Measurements from ENCODE around the gene MACROD2. TPM values are rescaled to one million over a fixed set of nuclear protein-coding genes. Genes with fewer than 3 reads are reported as not detected.

Gene MACROD2
- total RNA-seq, 1 donor from 2014 or later = 2.5 TPM

GRCh38 chr20:14698605-14699373 is 703.5 kb downstream of the MACROD2 start:
- Mint-ChIP-seq H3K27me3 (ENCODE audit: unreplicated experiment) (peaks cover 2% of the 10 kb centered on the region), H3K27ac (ENCODE audit: unreplicated experiment) (no peak overlapping the region), H3K9me3 (ENCODE audit: unreplicated experiment) (no peaks in the 10 kb centered on the region), H3K4me1 (ENCODE audit: unreplicated experiment) (no peaks in the 10 kb centered on the region), H3K4me3 (ENCODE audit: unreplicated experiment) (no peak overlapping the region), H3K36me3 (ENCODE audit: unreplicated experiment) (no peaks in the 10 kb centered on the region)
- no peak for TF ChIP-seq CTCF (IDR thresholded peaks at IDR 0.05)
- no peak for DNase-seq (ENCODE audit: extremely low spot score, unreplicated experiment)

- H3K36me3 Mint-ChIP-seq (ENCODE audit: unreplicated experiment) = no peaks in the 10 kb centered on the region
- DNase-seq (ENCODE audit: extremely low spot score, unreplicated experiment) = no peak
- H3K4me1 Mint-ChIP-seq (ENCODE audit: unreplicated experiment) = no peaks in the 10 kb centered on the region
- no peak for TF ChIP-seq CTCF (IDR thresholded peaks at IDR 0.05)
- H3K9me3 Mint-ChIP-seq (ENCODE audit: unreplicated experiment) = no peaks in the 10 kb centered on the region
- H3K27ac Mint-ChIP-seq (ENCODE audit: unreplicated experiment) = no peak overlapping the region
- peaks cover 2% of the 10 kb centered on the region for H3K27me3 Mint-ChIP-seq (ENCODE audit: unreplicated experiment)
- H3K4me3 Mint-ChIP-seq (ENCODE audit: unreplicated experiment) = no peak overlapping the region
Observed at GRCh38 chr20:14700639-14700960, 705.3 kb downstream of the MACROD2 start.

- Mint-ChIP-seq H3K9me3 (ENCODE audit: unreplicated experiment) (no peaks in the 10 kb centered on the region), H3K36me3 (ENCODE audit: unreplicated experiment) (no peaks in the 10 kb centered on the region), H3K27ac (ENCODE audit: unreplicated experiment) (no peak overlapping the region), H3K4me1 (ENCODE audit: unreplicated experiment) (no peaks in the 10 kb centered on the region), H3K27me3 (ENCODE audit: unreplicated experiment) (peaks cover 2% of the 10 kb centered on the region), H3K4me3 (ENCODE audit: unreplicated experiment) (no peak overlapping the region)
- TF ChIP-seq CTCF (IDR thresholded peaks at IDR 0.05) = no peak
- no peak for DNase-seq (ENCODE audit: extremely low spot score, unreplicated experiment)
Observed at GRCh38 chr20:14701326-14701725, 706.0 kb downstream of the MACROD2 start.

DNA sequence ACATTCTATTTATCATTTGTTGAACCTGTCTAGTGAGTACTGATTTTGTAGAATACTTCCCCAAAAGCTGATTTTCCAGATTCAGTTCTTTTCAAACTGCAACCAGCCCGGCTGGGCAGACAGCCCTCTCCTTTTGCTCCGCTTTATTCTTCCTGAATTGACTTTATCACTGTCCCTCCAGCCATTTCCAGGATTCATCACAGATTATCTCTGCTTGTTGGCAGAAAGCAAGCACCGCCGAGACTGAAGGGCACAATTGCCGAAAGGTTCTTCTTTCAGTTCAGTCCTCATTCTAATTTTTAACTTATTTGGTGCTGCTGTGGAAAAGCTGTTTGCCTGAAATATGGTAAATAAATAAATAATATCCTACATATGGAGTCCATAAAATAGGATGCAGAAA is 711.2 kb downstream of the MACROD2 start:
- H3K9me3 Mint-ChIP-seq (ENCODE audit: unreplicated experiment) = no peaks in the 10 kb centered on the region
- no peak for TF ChIP-seq CTCF (IDR thresholded peaks at IDR 0.05)
- H3K27ac Mint-ChIP-seq (ENCODE audit: unreplicated experiment) = no peak overlapping the region
- no peak overlapping the region for H3K4me3 Mint-ChIP-seq (ENCODE audit: unreplicated experiment)
- no peaks in the 10 kb centered on the region for H3K36me3 Mint-ChIP-seq (ENCODE audit: unreplicated experiment)
- no peaks in the 10 kb centered on the region for H3K27me3 Mint-ChIP-seq (ENCODE audit: unreplicated experiment)
- no peaks in the 10 kb centered on the region for H3K4me1 Mint-ChIP-seq (ENCODE audit: unreplicated experiment)
- no peak for DNase-seq (ENCODE audit: extremely low spot score, unreplicated experiment)

DNA sequence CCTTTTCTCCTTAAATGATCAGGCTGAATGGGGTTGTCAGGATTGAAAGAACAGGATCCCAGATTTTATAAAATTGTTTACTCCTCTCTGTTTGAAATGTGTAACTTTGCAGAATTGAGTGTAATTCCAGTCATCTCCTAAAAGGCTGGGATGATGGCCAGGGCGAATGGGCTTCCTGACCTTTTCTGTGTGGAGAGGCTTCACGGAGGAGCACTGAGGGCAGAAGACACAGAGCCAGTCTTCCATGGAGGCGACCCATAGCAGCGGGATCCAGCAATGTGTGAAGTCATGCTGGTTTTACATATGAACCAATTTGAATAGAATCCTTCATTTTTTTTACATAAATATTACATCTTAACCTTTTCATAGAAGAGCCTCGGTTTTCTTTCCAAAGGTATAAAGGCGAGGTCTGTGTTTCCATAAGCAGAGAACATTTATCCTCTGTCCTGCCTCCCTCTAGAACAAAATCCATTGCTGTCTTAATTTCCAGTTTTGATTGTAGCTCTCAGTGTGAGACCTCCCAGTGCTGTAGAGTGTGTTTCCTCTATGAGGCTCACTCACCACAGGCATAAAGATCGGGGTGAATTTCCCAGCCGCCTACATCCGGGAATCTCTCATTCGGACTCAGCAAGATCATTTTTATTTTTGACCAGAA is 711.8 kb downstream of the MACROD2 start:
- H3K27me3 Mint-ChIP-seq (ENCODE audit: unreplicated experiment) = no peaks in the 10 kb centered on the region
- no peak for TF ChIP-seq CTCF (IDR thresholded peaks at IDR 0.05)
- H3K4me3 Mint-ChIP-seq (ENCODE audit: unreplicated experiment) = no peak overlapping the region
- DNase-seq (ENCODE audit: extremely low spot score, unreplicated experiment) = no peak
- H3K27ac Mint-ChIP-seq (ENCODE audit: unreplicated experiment) = no peak overlapping the region
- no peaks in the 10 kb centered on the region for H3K36me3 Mint-ChIP-seq (ENCODE audit: unreplicated experiment)
- no peaks in the 10 kb centered on the region for H3K4me1 Mint-ChIP-seq (ENCODE audit: unreplicated experiment)
- no peaks in the 10 kb centered on the region for H3K9me3 Mint-ChIP-seq (ENCODE audit: unreplicated experiment)

Measured in osteocyte (in vitro differentiated cells).